Activated CD4-positive, alpha-beta T cell treated with anti-CD3 and anti-CD28 coated beads, Interleukin-2, amount 50 U/mL, for 24 hours (primary cell): ENCODE data around the gene RANBP2.

ENCODE experiments used
- DNase-seq, 2 donors: peaks; one replicate each; pipeline ENCODE4 v3.0.0-alpha.2; 2020; ENCODE audit warnings: low read depth in 1 of 2, low spot score in 1 of 2

RANBP2 gene

GRCh38 chr2:108834620-108835019, 115.3 kb downstream of the RANBP2 start:
- no peak for DNase-seq

- DNase-seq: no peak
These were observed 115.8 kb downstream of the RANBP2 start for GRCh38 chr2:108835040-108835439.
